ENCODE measurements around the gene SLC17A7. TPM values are rescaled to one million over a fixed set of nuclear protein-coding genes. Genes with fewer than 3 reads are reported as not detected.
"Not testable (repeated sequence)": the region's sequence is repeated elsewhere in the genome, so short reads cannot be mapped to it uniquely, and the experiment has no call there.

Gene SLC17A7
- 0.84 and 1.9 TPM in 2 replicates for total RNA-seq (2014; rRNA removed; shearing (Covaris generic))

DNA sequence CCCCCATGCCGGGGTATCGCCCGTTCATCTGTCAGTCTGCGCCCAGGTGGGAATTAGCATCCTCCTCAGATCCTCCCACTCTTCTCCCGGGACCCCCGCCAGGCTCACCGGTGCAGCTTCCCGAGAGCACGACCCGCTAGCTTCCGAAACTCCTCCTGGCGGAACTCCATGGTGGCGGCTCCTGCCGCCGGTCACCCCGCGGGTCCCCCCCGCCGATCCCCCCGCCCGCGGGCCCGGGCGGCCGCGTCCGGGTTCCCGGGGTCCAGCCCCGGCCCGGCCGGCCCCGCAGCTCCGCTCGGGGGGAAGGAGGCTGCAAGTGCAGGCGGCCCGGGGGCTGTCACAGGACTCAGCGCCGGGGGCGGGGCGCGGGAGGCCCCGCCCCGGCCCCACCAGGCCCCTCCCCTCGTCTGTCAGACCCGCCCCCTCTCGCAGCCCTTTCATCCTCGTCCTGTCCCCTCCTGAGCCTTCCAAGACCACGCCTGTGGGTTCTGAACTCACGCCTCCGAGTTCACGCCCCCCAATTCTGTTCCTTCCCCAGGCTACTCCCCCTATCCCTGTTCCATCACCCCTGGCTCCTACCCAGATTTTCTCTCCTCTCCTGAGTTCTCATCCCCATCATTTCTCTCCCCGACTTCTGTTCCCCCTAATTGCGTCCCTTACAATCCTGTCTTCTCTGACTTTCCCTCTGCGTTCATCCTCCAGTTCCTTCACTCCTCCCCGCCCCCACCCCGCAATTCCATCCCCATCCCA, at the start of gene SLC17A7:
SLC17A7 (minus strand) TSS at position 318 of the 750 bp plus-strand sequence; CDS start at position 170, 148 bp downstream.
- peak; percentile 64 for DNase-seq (ENCODE audit: low read depth)

DNA sequence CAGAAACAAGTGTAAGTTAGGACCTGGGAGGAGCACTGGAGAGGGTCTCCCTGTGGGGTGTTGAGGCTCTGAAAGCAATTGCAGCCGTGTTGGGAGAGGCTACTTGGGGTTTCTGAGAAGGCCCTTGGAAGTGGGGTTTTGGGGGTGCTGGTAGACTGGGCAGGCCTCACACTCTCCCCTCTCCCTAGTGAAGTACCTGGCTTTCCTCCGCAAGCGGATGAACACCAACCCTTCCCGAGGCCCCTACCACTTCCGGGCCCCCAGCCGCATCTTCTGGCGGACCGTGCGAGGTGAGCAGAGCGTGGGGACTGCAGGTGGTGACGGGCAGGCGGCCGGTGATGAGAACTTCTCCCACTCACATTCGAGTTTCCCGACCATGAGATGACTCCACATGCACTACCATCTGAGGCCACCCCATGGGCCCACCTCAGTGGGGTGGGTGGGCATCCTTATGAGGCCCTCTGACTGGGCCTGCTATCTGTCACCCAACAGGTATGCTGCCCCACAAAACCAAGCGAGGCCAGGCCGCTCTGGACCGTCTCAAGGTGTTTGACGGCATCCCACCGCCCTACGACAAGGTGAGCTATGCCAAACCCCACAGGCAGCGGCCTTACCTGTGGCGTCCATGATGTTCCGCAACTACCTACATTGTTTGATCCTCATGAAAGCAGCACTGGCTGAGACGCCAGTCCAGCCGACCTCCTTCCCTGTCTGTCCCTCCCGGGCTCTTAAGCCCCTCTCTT, 49.1 kb upstream of the SLC17A7 start:
- DNase-seq (ENCODE audit: low read depth), result no peak

GRCh38 chr19:49489601-49490167, 48.4 kb upstream of the SLC17A7 start:
- no peak for DNase-seq (ENCODE audit: low read depth)

DNA sequence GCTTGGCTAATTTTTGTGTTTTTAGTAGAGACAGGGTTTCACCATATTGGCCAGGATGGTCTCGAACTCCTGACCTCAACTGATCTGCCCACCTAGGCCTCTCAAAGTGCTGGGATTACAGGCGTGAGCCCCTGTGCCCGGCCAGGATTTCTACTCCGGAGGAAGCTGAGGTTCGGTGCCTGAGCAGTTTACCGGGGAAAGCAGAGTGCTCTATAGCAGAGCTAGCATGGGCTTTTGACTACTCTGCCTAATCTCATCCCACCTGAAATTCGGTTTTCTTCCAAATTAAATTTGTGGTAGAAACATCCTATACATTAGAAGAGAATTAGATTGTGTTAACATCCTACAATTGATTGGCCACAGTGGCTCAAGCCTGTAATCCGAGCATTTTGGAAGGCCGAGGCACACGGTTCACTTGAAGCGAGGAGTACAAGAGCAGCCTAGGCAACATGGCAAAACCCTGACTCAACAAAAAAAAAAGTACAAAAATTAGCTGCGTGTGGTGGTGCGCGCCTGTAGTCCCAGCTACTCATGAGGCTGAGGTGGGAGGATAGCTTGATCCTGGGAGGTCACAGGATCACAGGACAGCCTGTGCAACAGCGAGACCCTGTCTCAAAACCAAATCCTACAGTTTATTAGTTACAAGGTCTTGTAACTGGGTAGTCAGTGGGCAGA, 47.7 kb upstream of the SLC17A7 start:
- DNase-seq (ENCODE audit: low read depth), result no peak

- no peak for DNase-seq (ENCODE audit: low read depth)
These were observed 46.9 kb upstream of the SLC17A7 start for GRCh38 chr19:49488046-49488862.

- DNase-seq (ENCODE audit: low read depth), result peak; percentile 99
These were observed 46.1 kb upstream of the SLC17A7 start, which contains the start of gene RPL13A for GRCh38 chr19:49487277-49488045. TSS of gene RPL13A (plus strand) at chr19:49487608. CDS start at chr19:49487630, 22 bp downstream.

- DNase-seq (ENCODE audit: low read depth), result no peak
These were observed 45.5 kb upstream of the SLC17A7 start for GRCh38 chr19:49486710-49487276.

- no peak for DNase-seq (ENCODE audit: low read depth)
These were observed 44.9 kb upstream of the SLC17A7 start for GRCh38 chr19:49486232-49486631.

DNA sequence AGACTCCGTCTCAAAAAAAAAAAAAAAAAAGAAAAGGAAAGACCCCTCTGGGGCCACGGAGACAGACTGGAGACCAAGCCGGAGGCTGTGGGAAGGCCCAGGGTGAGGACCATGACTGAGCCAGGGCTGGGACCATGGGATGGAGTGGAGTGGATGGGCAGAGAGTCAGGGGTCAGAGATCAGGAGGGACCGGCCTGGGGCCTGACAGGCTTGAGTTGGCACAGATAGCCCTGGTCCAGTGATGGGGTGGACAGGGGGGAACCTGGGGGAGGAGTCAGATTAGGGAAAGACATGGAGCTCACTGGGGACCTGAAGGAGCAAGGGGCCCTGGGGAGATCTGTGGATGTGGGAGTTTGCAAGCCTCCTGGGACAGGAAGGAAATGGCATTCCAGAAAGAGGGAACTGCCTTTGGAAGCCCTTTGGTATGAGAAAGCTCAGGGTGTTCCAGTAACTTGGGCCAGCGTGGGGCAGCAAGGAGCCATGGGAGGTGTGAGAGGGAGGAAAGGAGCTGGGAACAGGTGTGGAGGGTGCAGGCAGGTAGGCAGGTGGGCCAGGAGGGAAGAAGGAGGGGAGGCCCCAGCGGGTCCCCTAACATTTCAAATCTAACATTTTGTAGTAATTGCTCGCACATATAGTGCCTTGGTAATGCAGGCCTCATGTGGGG, 39.8 kb upstream of the SLC17A7 start:
- no peak for DNase-seq (ENCODE audit: low read depth)

GRCh38 chr19:49479975-49480628, 38.8 kb upstream of the SLC17A7 start:
- no peak for DNase-seq (ENCODE audit: low read depth)

DNA sequence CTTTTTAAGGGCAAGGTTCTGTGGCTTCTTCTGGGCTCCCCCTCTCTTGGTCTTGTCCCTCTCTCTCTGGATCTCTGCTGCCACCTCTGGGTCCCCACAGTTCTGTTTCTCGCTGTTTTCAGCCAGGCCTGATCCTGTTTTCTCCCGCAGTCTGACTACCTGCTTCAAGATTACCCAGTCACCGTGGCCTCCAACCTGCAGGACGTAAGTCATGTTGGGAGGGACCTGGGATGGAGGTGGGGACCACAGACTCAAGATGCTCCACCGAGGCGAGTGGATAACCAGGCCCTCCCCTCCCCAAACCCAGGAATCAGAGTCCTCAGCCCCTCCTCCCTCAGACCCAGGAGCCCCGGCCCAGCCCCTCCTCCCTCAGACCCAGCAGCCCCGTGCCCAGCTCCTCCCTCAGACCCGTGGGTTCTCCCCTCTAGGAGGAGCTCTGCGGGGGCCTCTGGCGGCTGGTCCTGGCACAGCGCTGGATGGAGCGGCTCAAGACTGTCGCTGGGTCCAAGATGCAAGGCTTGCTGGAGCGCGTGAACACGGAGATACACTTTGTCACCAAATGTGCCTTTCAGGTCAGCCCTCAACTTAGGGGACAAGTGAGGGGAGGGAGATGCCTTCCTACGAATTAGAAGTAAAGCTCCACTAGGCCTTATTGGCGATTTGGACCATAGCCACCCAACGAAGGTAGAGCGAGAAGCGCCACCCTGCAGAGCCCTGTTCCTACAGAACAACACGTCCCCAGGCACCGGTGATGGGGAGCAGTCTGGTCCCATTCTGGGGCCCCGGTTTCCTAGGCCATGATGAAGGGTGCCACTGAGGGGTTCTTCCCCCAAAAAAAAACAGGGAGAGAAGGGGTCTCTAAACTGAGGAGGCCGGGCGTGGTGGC, 34.9 kb upstream of the SLC17A7 start:
- DNase-seq (ENCODE audit: low read depth), result no peak

- no peak for DNase-seq (ENCODE audit: low read depth)
These were observed 34.0 kb upstream of the SLC17A7 start for GRCh38 chr19:49475191-49475917.

DNA sequence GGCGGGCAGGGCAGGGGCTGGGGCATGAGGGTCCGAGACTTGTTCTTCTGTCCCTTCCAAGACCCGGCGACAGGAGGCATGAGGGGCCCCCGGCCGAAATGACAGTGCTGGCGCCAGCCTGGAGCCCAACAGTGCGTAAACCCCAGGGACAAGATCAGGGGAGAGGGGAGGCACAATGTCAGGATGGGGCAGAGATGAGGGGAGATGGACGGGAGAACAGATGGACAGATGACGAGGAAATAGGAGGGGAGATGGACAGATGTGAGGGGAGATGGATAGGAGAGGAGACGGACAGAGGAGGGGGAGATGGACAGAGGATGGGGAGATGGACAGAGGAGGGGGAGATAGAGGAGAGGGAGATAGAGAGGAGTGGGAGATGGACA, 33.2 kb upstream of the SLC17A7 start:
- DNase-seq (ENCODE audit: low read depth), result no peak

GRCh38 chr19:49473868-49474541, 32.7 kb upstream of the SLC17A7 start, which contains the start of gene FLT3LG:
TSS of gene FLT3LG (plus strand) at chr19:49474215. CDS start at chr19:49474640, 425 bp downstream.
- peak; percentile 83 for DNase-seq (ENCODE audit: low read depth)

- DNase-seq (ENCODE audit: low read depth), result not testable (repeated sequence)
These were observed 32.2 kb upstream of the SLC17A7 start for GRCh38 chr19:49473501-49473867.

DNA sequence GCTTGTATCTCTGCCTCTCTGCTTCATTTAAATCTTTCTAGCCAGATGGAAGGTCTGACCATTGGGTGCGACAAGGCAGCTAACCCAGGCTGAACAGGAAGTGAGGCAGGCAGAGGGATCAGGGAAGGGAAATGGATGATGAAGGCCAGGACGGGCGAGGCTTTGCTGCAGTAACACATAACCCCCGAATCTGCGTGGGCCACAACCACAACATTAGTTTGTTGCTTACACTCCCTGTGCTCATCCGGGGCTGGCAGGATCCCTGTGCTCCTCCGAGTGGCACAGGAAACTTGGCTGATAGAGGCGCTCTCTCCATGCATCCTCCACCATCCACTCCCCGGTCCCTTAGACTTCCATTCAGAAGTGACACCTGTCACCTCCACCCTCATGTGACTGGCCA, 31.6 kb upstream of the SLC17A7 start:
- DNase-seq (ENCODE audit: low read depth), result no peak

GRCh38 chr19:49470615-49470978, 29.3 kb upstream of the SLC17A7 start:
- no peak for DNase-seq (ENCODE audit: low read depth)

All from RPMI7951 (cell line).